NCI-H1417 treated with DMSO at 0.1 percent for 48 hours (cell line): ENCODE measurements around the gene FADS6.
"Not testable (repeated sequence)": the region's sequence is repeated elsewhere in the genome, so short reads cannot be mapped to it uniquely, and the experiment has no call there.

Source experiments
- DNase-seq: peaks from one replicate; lab custom pipeline; 2025; lab: John Stamatoyannopoulos, UW

FADS6 gene

GRCh38 chr17:74888469-74888868 is 5.0 kb downstream of the FADS6 start:
- no peak for DNase-seq

GRCh38 chr17:74883241-74883745 is 10.1 kb downstream of the FADS6 start:
- DNase-seq = no peak

- DNase-seq = no peak
Observed at GRCh38 chr17:74882517-74883240, 10.8 kb downstream of the FADS6 start.

GRCh38 chr17:74881073-74881472 is 12.4 kb downstream of the FADS6 start:
- no peak for DNase-seq

- no peak for DNase-seq
Observed at GRCh38 chr17:74879308-74879707, 14.1 kb downstream of the FADS6 start.

GRCh38 chr17:74878658-74879057 is 14.8 kb downstream of the FADS6 start:
- no peak for DNase-seq

- no peak for DNase-seq
Observed at GRCh38 chr17:74877592-74878548, 15.6 kb downstream of the FADS6 start.

GRCh38 chr17:74875977-74876593 is 17.3 kb downstream of the FADS6 start:
- no peak for DNase-seq

GRCh38 chr17:74875155-74875976 is 18.1 kb downstream of the FADS6 start:
- no peak for DNase-seq

GRCh38 chr17:74874615-74875037 is 18.8 kb downstream of the FADS6 start:
- DNase-seq = no peak

- DNase-seq = no peak
Observed at GRCh38 chr17:74873874-74874614, 19.4 kb downstream of the FADS6 start.

GRCh38 chr17:74873037-74873873 is 20.2 kb downstream of the FADS6 start:
- peak; percentile 99 for DNase-seq

GRCh38 chr17:74872313-74873036 is 21.0 kb downstream of the FADS6 start, which contains the start of gene FDXR:
Gene FDXR (minus strand): TSS chr17:74872994. CDS start chr17:74872944, 50 bp downstream.
- no peak for DNase-seq

GRCh38 chr17:74871356-74872076 is 21.9 kb downstream of the FADS6 start:
- DNase-seq = no peak

GRCh38 chr17:74870512-74870911 is 22.9 kb downstream of the FADS6 start:
- DNase-seq = no peak

- not testable (repeated sequence) for DNase-seq
Observed at GRCh38 chr17:74870028-74870427, 23.4 kb downstream of the FADS6 start.

- DNase-seq = no peak
Observed at GRCh38 chr17:74868908-74869255, 24.6 kb downstream of the FADS6 start.

GRCh38 chr17:74868251-74868907 is 25.1 kb downstream of the FADS6 start:
- no peak for DNase-seq
